GM06990 (cell line): ENCODE results near the gene MSN.
A peak's percentile ranks its signal among the peaks of the same experiment; 100 is the strongest.

Source experiments
- DNase-seq: peaks from one replicate; pipeline ENCODE4 v3.0.0-alpha.2; 2011; ENCODE audit not compliant: insufficient read length; ENCODE audit errors: extremely low read depth
- H3K27me3 ChIP-seq: replicated peaks from 2 replicates; pipeline ENCODE4 v1.6.0; 2011; ENCODE audit warnings: low read length; ENCODE audit not compliant: control insufficient read depth, insufficient read depth
- H3K36me3 ChIP-seq: 2 replicates; pipeline ENCODE4 v1.5.1; 2011; ENCODE audit warnings: low read length; ENCODE audit not compliant: control insufficient read depth, insufficient read depth
- H3K4me3 ChIP-seq: replicated peaks from 2 replicates; pipeline ENCODE4 v1.5.1; 2011; ENCODE audit warnings: low read depth, mild to moderate bottlenecking, control low read depth, low read length
- CTCF ChIP-seq: IDR thresholded peaks from 2 replicates; pipeline ENCODE4 v1.5.1; 2011; ENCODE audit warnings: low read length, control low read depth, mild to moderate bottlenecking, inconsistent platforms; ENCODE audit not compliant: insufficient read depth, poor library complexity, severe bottlenecking

MSN gene

DNA sequence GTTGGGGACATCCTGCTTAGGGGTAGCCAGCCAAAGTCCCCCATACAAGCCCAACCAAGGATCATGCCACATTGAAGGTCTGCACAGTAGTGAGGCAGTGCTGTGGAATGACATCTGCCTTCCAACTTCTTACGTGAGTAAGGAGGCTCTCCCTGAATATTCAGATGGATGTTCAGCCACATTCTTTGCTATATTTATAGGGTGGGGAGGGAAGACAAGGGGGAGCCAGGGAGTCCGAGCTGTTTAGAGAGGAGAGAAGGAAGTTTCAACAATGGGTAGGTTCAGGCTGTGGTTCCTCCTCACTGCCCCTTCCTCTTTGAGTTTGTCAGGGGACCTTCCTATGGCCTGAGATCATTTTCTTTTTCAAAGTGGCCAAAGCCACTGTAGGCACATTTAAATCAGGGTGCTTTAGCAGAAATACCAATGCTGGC lies 29.8 kb downstream of the MSN start:
- Histone ChIP-seq H3K36me3 (no peaks in the 10 kb centered on the region; the same call in 1 of the 2 replicates), H3K4me3 (peak overlapping the region; percentile 12; the same call in 1 of the 2 replicates), H3K27me3 (no peaks in the 10 kb centered on the region)
- DNase-seq = no peak
- TF ChIP-seq CTCF = no peak

- TF ChIP-seq CTCF = no peak
- H3K36me3 ChIP-seq = no peaks in the 10 kb centered on the region
- peak; percentile 80 for DNase-seq
- no peak overlapping the region; the same call in 1 of the 2 replicates for H3K4me3 ChIP-seq
- H3K27me3 ChIP-seq = no peaks in the 10 kb centered on the region
These were observed 30.7 kb downstream of the MSN start for GRCh38 chrX:65697915-65698796.

DNA sequence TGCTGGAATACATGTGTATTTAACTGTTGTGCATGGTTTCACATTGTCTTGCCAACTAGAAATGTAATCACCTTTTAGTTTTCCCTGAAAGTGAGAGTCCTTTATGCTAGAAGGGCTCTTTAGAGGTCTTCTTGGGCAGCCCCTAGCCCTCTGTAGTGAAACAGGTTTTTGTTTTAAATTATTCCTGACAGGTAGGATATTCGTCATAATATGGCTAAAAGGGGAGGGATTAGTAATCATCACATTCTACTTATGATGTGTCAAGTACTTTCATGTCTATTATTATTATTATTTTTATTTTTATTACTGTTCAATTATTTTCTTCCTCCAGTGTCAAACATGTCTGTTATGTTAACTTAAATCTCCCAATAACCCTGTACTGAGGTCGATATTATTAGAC lies 35.5 kb downstream of the MSN start:
- no peaks in the 10 kb centered on the region for H3K36me3 ChIP-seq
- TF ChIP-seq CTCF = no peak
- H3K4me3 ChIP-seq = no peak overlapping the region
- no peak for DNase-seq
- H3K27me3 ChIP-seq = no peaks in the 10 kb centered on the region

- TF ChIP-seq CTCF = no peak
- Histone ChIP-seq H3K36me3 (no peaks in the 10 kb centered on the region), H3K4me3 (no peak overlapping the region), H3K27me3 (no peaks in the 10 kb centered on the region)
- DNase-seq = no peak
These were observed 38.0 kb downstream of the MSN start for GRCh38 chrX:65705439-65705838.

DNA sequence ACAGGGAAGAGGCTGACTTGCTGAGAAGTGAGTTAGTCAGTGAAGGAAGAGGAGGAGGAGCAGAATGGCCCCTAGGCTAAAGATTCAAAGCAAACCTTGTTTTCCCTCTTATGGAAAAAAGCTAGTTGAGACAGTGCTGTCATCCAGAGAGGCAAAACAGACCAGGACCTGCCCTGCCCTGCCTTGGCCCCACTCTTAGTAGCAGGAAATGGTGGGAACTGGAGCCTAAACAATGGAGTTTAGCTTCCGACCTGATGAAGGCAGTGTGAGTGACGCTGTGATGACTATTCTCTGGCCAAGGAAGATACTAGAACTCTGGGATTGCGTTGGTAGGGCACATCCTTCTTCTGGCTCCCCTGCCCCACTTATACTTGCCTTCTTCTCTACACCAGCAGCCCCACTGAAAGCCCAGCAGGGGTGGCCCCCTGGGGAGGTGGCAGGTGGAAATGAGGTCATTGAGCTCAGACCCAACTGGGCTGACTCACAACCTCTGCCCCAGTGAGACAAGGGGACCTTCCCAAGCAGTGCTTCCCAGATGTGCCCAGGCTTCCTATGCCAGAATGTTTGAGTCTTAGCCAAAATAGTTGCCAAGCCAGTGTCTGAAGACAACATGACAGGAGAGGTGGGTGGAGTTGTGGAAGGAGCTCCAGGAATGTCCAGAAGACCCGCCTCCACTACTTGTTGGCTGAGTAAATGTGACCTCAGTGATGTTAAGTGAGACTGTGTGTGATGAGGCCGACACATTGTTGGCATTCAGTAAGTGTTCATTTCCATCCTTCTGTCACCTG lies 38.8 kb downstream of the MSN start:
- Histone ChIP-seq H3K27me3 (no peaks in the 10 kb centered on the region), H3K36me3 (no peaks in the 10 kb centered on the region), H3K4me3 (no peak overlapping the region)
- no peak for TF ChIP-seq CTCF
- peak; percentile 55 for DNase-seq
